Mesenchymal stem cell (in vitro differentiated cells and primary cell): ENCODE measurements around the gene SEMA5B.

Experiments used
- DNase-seq: peaks from one replicate; pipeline ENCODE4 v3.0.0-alpha.2; 2013
- H2AFZ ChIP-seq: one replicate; pipeline ENCODE4 v1.6.1; 2013; ENCODE audit warnings: low read depth, mild to moderate bottlenecking, control low read depth, inconsistent platforms, low read length, moderate library complexity
- H2AK5ac ChIP-seq: 2 replicates; pipeline ENCODE4 v1.6.1; 2013; ENCODE audit warnings: low read length, moderate library complexity, mild to moderate bottlenecking, inconsistent platforms; ENCODE audit not compliant: severe bottlenecking
- H2BK120ac ChIP-seq: one replicate; pipeline ENCODE4 v1.6.1; 2013; ENCODE audit warnings: low read depth, mild to moderate bottlenecking, inconsistent platforms, low read length, moderate library complexity
- H2BK12ac ChIP-seq, 2 experiments: one replicate each; pipeline ENCODE4 v1.6.1; 2013; ENCODE audit warnings: inconsistent platforms in 2 of 2, low read length in 2 of 2, mild to moderate bottlenecking in 2 of 2, moderate library complexity in 2 of 2, control low read depth in 1 of 2
- H2BK15ac ChIP-seq: one replicate; pipeline ENCODE4 v1.6.1; 2013; ENCODE audit warnings: mild to moderate bottlenecking, low read depth, inconsistent platforms; ENCODE audit not compliant: poor library complexity, severe bottlenecking
- H2BK5ac ChIP-seq: 2 replicates; pipeline ENCODE4 v1.6.1; 2013; ENCODE audit warnings: low read depth, mild to moderate bottlenecking, low read length, control low read depth, inconsistent platforms; ENCODE audit not compliant: poor library complexity, severe bottlenecking
- H3K14ac ChIP-seq, 2 experiments: one replicate each; pipeline ENCODE4 v1.6.1; 2013; ENCODE audit warnings: inconsistent platforms in 2 of 2, low read length in 2 of 2, control low read depth in 1 of 2, mild to moderate bottlenecking in 1 of 2, moderate library complexity in 1 of 2
- H3K18ac ChIP-seq, 2 experiments: one replicate each; pipeline ENCODE4 v1.6.1; 2013; ENCODE audit warnings: inconsistent platforms in 2 of 2, low read length in 2 of 2, control low read depth in 1 of 2, low read depth in 1 of 2, mild to moderate bottlenecking in 1 of 2
- H3K23ac ChIP-seq, 2 experiments: one replicate each; pipeline ENCODE4 v1.6.1; 2013; ENCODE audit warnings: inconsistent platforms in 2 of 2, low read length in 2 of 2, mild to moderate bottlenecking in 2 of 2, moderate library complexity in 2 of 2, control low read depth in 1 of 2
- H3K27ac ChIP-seq: 2 replicates; pipeline ENCODE4 v1.5.1; 2013; ENCODE audit warnings: mild to moderate bottlenecking, moderate library complexity, low read length, control low read depth, inconsistent platforms; ENCODE audit not compliant: poor library complexity, severe bottlenecking
- H3K27me3 ChIP-seq, 2 experiments: 2 replicates each; pipeline versions ENCODE4 v1.6.1 to v1.7.0; 2013; ENCODE audit warnings: low read length in 2 of 2, mild to moderate bottlenecking in 2 of 2, moderate library complexity in 2 of 2, control low read depth in 1 of 2, inconsistent platforms in 1 of 2; ENCODE audit not compliant: control insufficient read depth in 1 of 2, insufficient read depth in 1 of 2
- H3K36me3 ChIP-seq, 2 experiments: 2 replicates each; pipeline versions ENCODE4 v1.6.1 to v1.7.0; 2013; ENCODE audit warnings: low read length in 2 of 2, control low read depth in 1 of 2, inconsistent platforms in 1 of 2, low read depth in 1 of 2, mild to moderate bottlenecking in 1 of 2; ENCODE audit not compliant: insufficient read depth in 2 of 2, control insufficient read depth in 1 of 2
- H3K4ac ChIP-seq, 2 experiments: one replicate each; pipeline ENCODE4 v1.6.1; 2013; ENCODE audit warnings: inconsistent platforms in 2 of 2, low read length in 2 of 2, mild to moderate bottlenecking in 2 of 2, moderate library complexity in 2 of 2, control low read depth in 1 of 2, low read depth in 1 of 2
- H3K4me1 ChIP-seq: 2 replicates; pipeline ENCODE4 v1.6.1; 2013; ENCODE audit warnings: low read depth, low read length, control low read depth; ENCODE audit not compliant: control insufficient read depth, insufficient read depth
- H3K4me2 ChIP-seq: 2 replicates; pipeline ENCODE4 v1.6.1; 2013; ENCODE audit warnings: low read length, mild to moderate bottlenecking, inconsistent platforms; ENCODE audit not compliant: poor library complexity, severe bottlenecking
- H3K4me3 ChIP-seq, 2 experiments: 2 replicates each; pipeline versions ENCODE4 v1.5.1 to v1.7.0; 2013; ENCODE audit warnings: low read length in 2 of 2, mild to moderate bottlenecking in 2 of 2, control low read depth in 1 of 2, low read depth in 1 of 2; ENCODE audit not compliant: insufficient read depth in 1 of 2
- H3K79me1 ChIP-seq: replicated peaks from 2 replicates; pipeline ENCODE4 v1.6.1; 2013; ENCODE audit warnings: mild to moderate bottlenecking, control low read depth, low read length, inconsistent platforms; ENCODE audit not compliant: poor library complexity, severe bottlenecking
- H3K9ac ChIP-seq: 2 replicates; pipeline ENCODE4 v1.7.0; 2013; ENCODE audit warnings: mild to moderate bottlenecking, low read length, moderate library complexity
- H3K9me3 ChIP-seq: 2 replicates; pipeline ENCODE4 v1.7.0; 2013; ENCODE audit warnings: mild to moderate bottlenecking, low read length; ENCODE audit not compliant: control insufficient read depth
- H4K8ac ChIP-seq: one replicate; pipeline ENCODE4 v1.6.1; 2013; ENCODE audit warnings: inconsistent platforms, mild to moderate bottlenecking, low read length, moderate library complexity
- H4K91ac ChIP-seq: one replicate; pipeline ENCODE4 v1.6.1; 2013; ENCODE audit warnings: mild to moderate bottlenecking, low read length, inconsistent platforms
- WGBS: methylation state at CpG from one replicate; pipeline ENCODE4 v1.1.7; 2013; ENCODE audit warnings: mixed read lengths; 5-methylcytosine and 5-hydroxymethylcytosine counted together

Gene SEMA5B

DNA sequence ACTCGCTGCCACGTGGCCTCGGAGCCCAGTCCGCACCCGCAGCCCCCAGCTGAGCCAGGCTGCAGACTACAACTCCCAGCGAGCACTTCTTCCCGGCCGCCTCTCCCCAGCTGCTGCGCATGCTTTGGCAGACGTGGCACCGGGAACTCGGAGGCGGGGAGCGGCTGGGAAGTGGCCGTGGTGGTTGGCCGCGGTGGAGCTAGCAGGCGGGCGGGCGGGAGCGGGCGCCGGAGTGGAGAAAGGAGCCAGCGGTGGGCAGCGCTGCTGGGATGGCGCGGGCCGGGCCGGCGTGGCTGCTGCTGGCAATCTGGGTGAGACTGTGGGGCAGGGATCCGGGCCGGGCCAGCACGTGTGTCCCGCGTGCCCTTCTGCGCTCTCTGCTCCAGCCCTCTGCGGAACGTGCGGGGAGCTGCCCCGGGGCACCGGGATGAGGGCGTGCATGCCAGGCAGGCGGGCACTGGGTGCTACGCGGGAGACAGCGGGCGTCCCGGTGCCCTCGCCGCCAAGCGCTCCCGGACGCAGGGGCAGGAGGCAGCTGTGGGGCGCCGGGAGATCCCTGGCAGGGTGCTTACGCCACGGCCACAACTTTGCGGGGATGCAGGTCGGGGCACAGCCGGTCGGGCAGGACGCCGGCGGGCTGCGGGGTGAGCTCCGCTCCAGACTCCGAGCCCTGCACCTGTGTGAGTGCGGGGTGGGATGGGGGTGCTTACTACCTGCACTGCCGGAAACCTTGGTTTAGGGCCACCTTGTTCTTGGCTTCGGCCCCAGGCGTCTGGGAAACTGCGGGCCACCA, 39.5 kb upstream of the SEMA5B start, which contains the start of gene PDIA5:
Gene PDIA5 (plus strand): TSS at position 130 of the 793 bp plus-strand sequence. CDS start 140 bp downstream, at position 270.
- no peaks in the 10 kb centered on the region for H3K9me3 ChIP-seq
- H2AFZ ChIP-seq, result peak within 1 kb of the TSS; percentile 55
- peak within 1 kb of the TSS; percentile 83 for H2BK15ac ChIP-seq
- H3K14ac ChIP-seq, result peak within 1 kb of the TSS in 1 of 2 experiments; percentile 94
- peak within 1 kb of the TSS; percentile 27 for H2AK5ac ChIP-seq
- H3K23ac ChIP-seq, result peak within 1 kb of the TSS in 1 of 2 experiments; percentile 87
- peak; percentile 90 for DNase-seq
- H3K27me3 ChIP-seq, result peaks cover 14 to 20% of the 10 kb centered on the region in 2 experiments
- H2BK120ac ChIP-seq, result no peak within 1 kb of the TSS
- H3K9ac ChIP-seq, result peak within 1 kb of the TSS; percentile 86
- peak within 1 kb of the TSS in 1 of 2 experiments; percentile 33 for H2BK12ac ChIP-seq
- no peaks in the 10 kb centered on the region for H3K36me3 ChIP-seq
- peak within 1 kb of the TSS; percentile 85 for H4K8ac ChIP-seq
- H3K4ac ChIP-seq, result peak within 1 kb of the TSS; percentile 55 to 72
- peak within 1 kb of the TSS; percentile 86 for H3K4me2 ChIP-seq
- peak within 1 kb of the TSS; percentile 60 to 96 for H3K18ac ChIP-seq
- no peak within 1 kb of the TSS for H3K27ac ChIP-seq
- H3K79me1 ChIP-seq, result peaks cover 19% of the 10 kb centered on the region
- WGBS, result under 1% methylated on average over 60 of the region's 72 CpGs
- H3K4me1 ChIP-seq, result peaks cover 17% of the 10 kb centered on the region
- H4K91ac ChIP-seq, result peak within 1 kb of the TSS; percentile 71
- peak within 1 kb of the TSS; percentile 86 to 92 for H3K4me3 ChIP-seq
- no peak within 1 kb of the TSS for H2BK5ac ChIP-seq

DNA sequence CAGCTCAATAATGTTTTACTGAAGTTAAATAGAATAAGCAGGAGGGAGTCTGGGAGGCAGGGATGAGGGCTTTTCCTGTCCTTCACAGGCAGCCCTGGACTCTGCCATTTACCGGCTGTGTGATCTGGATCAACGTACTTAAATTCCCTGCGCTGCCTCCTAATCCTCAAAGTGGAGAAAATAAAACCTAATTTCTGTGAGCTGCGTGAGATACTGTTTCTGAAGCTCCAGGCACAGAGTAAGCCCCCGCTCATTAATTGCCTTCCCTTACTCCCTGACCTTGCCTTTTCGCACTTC, 39.0 kb upstream of the SEMA5B start:
- Histone ChIP-seq H3K27ac (no peak overlapping the region), H4K91ac (no peak overlapping the region), H2BK12ac (no peak overlapping the region), H3K14ac (no peak overlapping the region), H4K8ac (no peak overlapping the region), H2BK15ac (peak overlapping the region; percentile 83), H3K23ac (no peak overlapping the region), H2BK5ac (no peak overlapping the region), H3K36me3 (no peaks in the 10 kb centered on the region), H3K4me2 (peak overlapping the region; percentile 73), H3K79me1 (peaks cover 19% of the 10 kb centered on the region), H3K4me1 (peaks cover 17% of the 10 kb centered on the region), H3K4ac (peak overlapping the region in 1 of 2 experiments; percentile 53), H3K27me3 (peaks cover 14 to 21% of the 10 kb centered on the region in 2 experiments), H2BK120ac (no peak overlapping the region), H2AK5ac (no peak overlapping the region), H3K9ac (peak overlapping the region; percentile 86), H3K18ac (peak overlapping the region in 1 of 2 experiments; percentile 48), H2AFZ (peak overlapping the region; percentile 19), H3K9me3 (no peaks in the 10 kb centered on the region), H3K4me3 (peak overlapping the region; percentile 86 to 92)
- DNase-seq, result no peak
- WGBS, result 28% methylated on average over 6 of the region's 6 CpGs

DNA sequence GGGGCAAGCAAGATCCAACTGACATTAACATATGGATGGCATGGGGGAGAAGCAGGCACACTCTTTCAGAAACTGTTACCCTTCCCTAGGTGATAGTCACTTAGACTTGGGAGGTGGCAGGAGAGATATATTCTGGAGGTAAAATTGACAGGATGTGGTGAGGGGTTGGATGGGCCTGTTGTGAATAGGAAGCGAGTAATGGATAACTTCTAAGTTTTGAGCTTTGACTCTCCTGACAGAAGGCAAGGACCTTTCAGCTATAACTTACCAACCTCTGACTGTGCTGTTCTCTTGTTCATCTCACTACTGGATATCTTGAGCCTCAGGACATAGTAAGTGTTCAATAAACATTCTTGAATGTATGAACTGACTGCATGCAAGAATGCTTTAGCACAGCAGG, 37.4 kb upstream of the SEMA5B start:
- no peaks in the 10 kb centered on the region for H3K36me3 ChIP-seq
- H2BK5ac ChIP-seq, result no peak overlapping the region
- peaks cover 15% of the 10 kb centered on the region for H3K79me1 ChIP-seq
- no peaks in the 10 kb centered on the region for H3K9me3 ChIP-seq
- no peak overlapping the region for H3K9ac ChIP-seq
- H4K91ac ChIP-seq, result no peak overlapping the region
- no peak overlapping the region for H2AK5ac ChIP-seq
- no peak overlapping the region for H2BK15ac ChIP-seq
- no peak overlapping the region for H2AFZ ChIP-seq
- H2BK12ac ChIP-seq, result no peak overlapping the region
- DNase-seq, result no peak
- no peak overlapping the region for H3K14ac ChIP-seq
- peaks cover 14 to 28% of the 10 kb centered on the region in 2 experiments for H3K27me3 ChIP-seq
- H4K8ac ChIP-seq, result no peak overlapping the region
- no peak overlapping the region for H3K27ac ChIP-seq
- H3K4ac ChIP-seq, result no peak overlapping the region
- no peak overlapping the region for H3K4me3 ChIP-seq
- no peak overlapping the region for H3K18ac ChIP-seq
- H3K4me2 ChIP-seq, result no peak overlapping the region
- H2BK120ac ChIP-seq, result no peak overlapping the region
- peaks cover 14% of the 10 kb centered on the region for H3K4me1 ChIP-seq
- no CpG with 5 or more reads among the region's 1 CpG for WGBS
- H3K23ac ChIP-seq, result no peak overlapping the region

DNA sequence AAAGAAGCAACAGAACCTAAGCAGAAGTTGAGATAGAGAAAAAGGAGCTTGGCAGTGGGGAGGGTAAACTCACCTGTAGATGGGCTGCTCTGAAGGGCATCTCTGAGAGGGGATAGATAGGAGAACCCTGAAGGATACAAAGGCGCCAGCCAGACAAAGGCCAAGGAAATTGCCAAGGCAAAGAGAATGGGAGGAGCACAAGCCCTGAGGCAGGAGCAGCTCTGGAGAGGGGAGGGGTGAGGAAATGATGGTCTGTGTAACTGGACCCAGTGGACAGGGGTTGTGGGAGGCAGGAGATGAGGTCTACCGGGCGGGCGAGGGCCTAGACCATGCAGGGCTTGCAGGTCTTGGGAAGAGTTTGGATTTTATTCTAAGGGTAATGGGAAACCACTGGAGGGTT, 36.9 kb upstream of the SEMA5B start:
- no peak for DNase-seq
- H3K36me3 ChIP-seq, result no peaks in the 10 kb centered on the region
- H3K27ac ChIP-seq, result no peak overlapping the region
- peaks cover 14 to 28% of the 10 kb centered on the region in 2 experiments for H3K27me3 ChIP-seq
- H3K4me2 ChIP-seq, result no peak overlapping the region
- no peak overlapping the region for H4K91ac ChIP-seq
- no peak overlapping the region for H3K14ac ChIP-seq
- H3K4me1 ChIP-seq, result peaks cover 14% of the 10 kb centered on the region
- H3K4me3 ChIP-seq, result no peak overlapping the region
- H2AFZ ChIP-seq, result no peak overlapping the region
- H3K18ac ChIP-seq, result no peak overlapping the region
- H3K23ac ChIP-seq, result no peak overlapping the region
- no peak overlapping the region for H2BK12ac ChIP-seq
- no peak overlapping the region for H2BK120ac ChIP-seq
- no peak overlapping the region for H2BK5ac ChIP-seq
- H4K8ac ChIP-seq, result no peak overlapping the region
- H3K4ac ChIP-seq, result no peak overlapping the region
- 93% methylated on average over 4 of the region's 4 CpGs for WGBS
- no peaks in the 10 kb centered on the region for H3K9me3 ChIP-seq
- no peak overlapping the region for H2AK5ac ChIP-seq
- H3K9ac ChIP-seq, result no peak overlapping the region
- no peak overlapping the region for H2BK15ac ChIP-seq
- peaks cover 13% of the 10 kb centered on the region for H3K79me1 ChIP-seq
